ENCODE results near the gene AKAP12. TPM values are rescaled to one million over a fixed set of nuclear protein-coding genes. Genes with fewer than 3 reads are reported as not detected.

AKAP12 gene
- total and polyA plus RNA-seq, 2 donors from 2014 or later: 10.2 to 84.6 TPM

DNA sequence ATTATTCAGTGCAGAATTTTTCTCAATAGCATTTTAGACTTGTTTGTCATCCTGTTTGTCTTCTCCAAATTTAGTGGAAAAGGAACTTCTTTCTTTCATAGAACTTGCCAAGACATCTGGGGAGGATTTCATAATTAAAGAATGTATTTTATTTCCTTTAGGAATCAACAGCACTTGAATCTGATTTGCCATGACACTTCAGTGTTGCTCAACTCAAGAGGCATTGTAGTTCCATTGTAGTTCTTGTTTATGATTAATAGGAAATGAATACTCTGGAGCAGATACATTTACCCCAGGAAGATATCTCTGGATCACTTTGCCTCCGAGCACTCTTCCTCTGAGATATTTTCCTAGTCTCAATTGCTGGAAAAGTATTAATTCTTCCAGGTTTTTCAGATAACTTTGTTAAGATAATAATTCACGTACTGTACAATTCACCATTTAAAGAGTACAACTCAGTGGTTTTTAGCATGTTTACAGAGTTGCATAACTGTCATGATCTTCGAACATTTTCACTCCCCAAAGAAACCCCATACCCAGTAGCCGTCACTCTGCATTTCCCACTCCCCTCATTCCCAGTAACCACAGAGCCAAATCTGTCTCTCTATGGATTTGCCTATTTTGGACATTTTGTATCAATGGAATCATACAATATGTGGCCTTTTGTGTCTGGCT is 29.7 kb downstream of the AKAP12 start:
- FAIRE-seq (no peak), DNase-seq (no peak)
- intact Hi-C loops (cut with DNase I): no loop called here
- H3K36me3 ChIP-seq (ENCODE audit: control insufficient read depth in 2 of 3, insufficient read depth in 3 of 3, low read length in 3 of 3): no peaks in the 10 kb centered on the region
- H3K9ac ChIP-seq (ENCODE audit: low read length in 3 of 3): no peak overlapping the region
- no peaks in the 10 kb centered on the region for H3K27me3 ChIP-seq (ENCODE audit: control insufficient read depth, insufficient read depth, low read length)
- H3K9me3 ChIP-seq (ENCODE audit: control insufficient read depth in 2 of 3, insufficient read depth in 1 of 3, low read length in 3 of 3): no peaks in the 10 kb centered on the region
- TF ChIP-seq, protein P1, sequence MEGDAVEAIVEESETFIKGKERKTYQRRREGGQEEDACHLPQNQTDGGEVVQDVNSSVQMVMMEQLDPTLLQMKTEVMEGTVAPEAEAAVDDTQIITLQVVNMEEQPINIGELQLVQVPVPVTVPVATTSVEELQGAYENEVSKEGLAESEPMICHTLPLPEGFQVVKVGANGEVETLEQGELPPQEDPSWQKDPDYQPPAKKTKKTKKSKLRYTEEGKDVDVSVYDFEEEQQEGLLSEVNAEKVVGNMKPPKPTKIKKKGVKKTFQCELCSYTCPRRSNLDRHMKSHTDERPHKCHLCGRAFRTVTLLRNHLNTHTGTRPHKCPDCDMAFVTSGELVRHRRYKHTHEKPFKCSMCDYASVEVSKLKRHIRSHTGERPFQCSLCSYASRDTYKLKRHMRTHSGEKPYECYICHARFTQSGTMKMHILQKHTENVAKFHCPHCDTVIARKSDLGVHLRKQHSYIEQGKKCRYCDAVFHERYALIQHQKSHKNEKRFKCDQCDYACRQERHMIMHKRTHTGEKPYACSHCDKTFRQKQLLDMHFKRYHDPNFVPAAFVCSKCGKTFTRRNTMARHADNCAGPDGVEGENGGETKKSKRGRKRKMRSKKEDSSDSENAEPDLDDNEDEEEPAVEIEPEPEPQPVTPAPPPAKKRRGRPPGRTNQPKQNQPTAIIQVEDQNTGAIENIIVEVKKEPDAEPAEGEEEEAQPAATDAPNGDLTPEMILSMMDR (IDR thresholded peaks at IDR 0.05; ENCODE audit: borderline replicate concordance, extremely low read depth, insufficient read depth): no peak
- no peak overlapping the region for H3K27ac ChIP-seq (ENCODE audit: low read depth in 2 of 2, low read length in 2 of 2)
- no peaks in the 10 kb centered on the region for H3K4me1 ChIP-seq (ENCODE audit: control insufficient read depth in 2 of 3, insufficient read depth in 2 of 3, low read depth in 1 of 3, low read length in 3 of 3)
- H3K4me3 ChIP-seq (ENCODE audit: low read length in 3 of 3): no peak overlapping the region

DNA sequence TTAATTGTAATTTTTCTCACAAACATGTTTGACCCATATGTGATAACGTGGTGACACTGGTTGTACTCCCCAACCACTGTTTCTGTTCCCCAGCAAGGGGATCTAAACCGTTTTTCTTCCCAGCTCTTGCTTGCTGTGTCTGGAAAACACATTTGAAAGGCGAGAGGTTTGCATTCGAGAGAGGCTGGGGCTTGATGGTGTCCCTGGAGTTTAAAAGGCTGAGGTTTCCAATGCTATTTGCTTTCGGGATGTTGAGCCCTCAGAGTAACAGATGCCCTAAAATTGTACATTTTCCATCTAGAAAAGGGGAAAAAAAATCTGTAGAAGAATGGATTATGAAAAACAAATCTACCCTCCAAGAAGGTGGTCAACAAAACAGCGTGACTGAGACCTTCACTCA is 35.4 kb downstream of the AKAP12 start:
- no peaks in the 10 kb centered on the region for H3K9me3 ChIP-seq (ENCODE audit: control insufficient read depth in 2 of 3, insufficient read depth in 1 of 3, low read length in 3 of 3)
- no peak overlapping the region for H3K27ac ChIP-seq (ENCODE audit: low read depth in 2 of 2, low read length in 2 of 2)
- FAIRE-seq: no peak
- intact Hi-C loops (cut with DNase I): no loop called here
- H3K4me3 ChIP-seq (ENCODE audit: low read length in 3 of 3): no peak overlapping the region
- H3K27me3 ChIP-seq (ENCODE audit: control insufficient read depth, insufficient read depth, low read length): no peaks in the 10 kb centered on the region
- H3K9ac ChIP-seq (ENCODE audit: low read length in 3 of 3): no peak overlapping the region
- TF ChIP-seq, protein P1 (IDR thresholded peaks at IDR 0.05; ENCODE audit: borderline replicate concordance, extremely low read depth, insufficient read depth): no peak
- H3K36me3 ChIP-seq (ENCODE audit: control insufficient read depth in 2 of 3, insufficient read depth in 3 of 3, low read length in 3 of 3): no peaks in the 10 kb centered on the region
- DNase-seq: no peak
- no peaks in the 10 kb centered on the region for H3K4me1 ChIP-seq (ENCODE audit: control insufficient read depth in 2 of 3, insufficient read depth in 2 of 3, low read depth in 1 of 3, low read length in 3 of 3)

- intact Hi-C loops (cut with DNase I): no loop called here
- no peaks in the 10 kb centered on the region for H3K27me3 ChIP-seq (ENCODE audit: control insufficient read depth, insufficient read depth, low read length)
- no peak for DNase-seq
- TF ChIP-seq, protein P1 (IDR thresholded peaks at IDR 0.05; ENCODE audit: borderline replicate concordance, extremely low read depth, insufficient read depth): no peak
- no peaks in the 10 kb centered on the region for H3K36me3 ChIP-seq (ENCODE audit: control insufficient read depth in 2 of 3, insufficient read depth in 3 of 3, low read length in 3 of 3)
- no peak overlapping the region for H3K9ac ChIP-seq (ENCODE audit: low read length in 3 of 3)
- H3K4me3 ChIP-seq (ENCODE audit: low read length in 3 of 3): no peak overlapping the region
- H3K4me1 ChIP-seq (ENCODE audit: control insufficient read depth in 2 of 3, insufficient read depth in 2 of 3, low read depth in 1 of 3, low read length in 3 of 3): no peaks in the 10 kb centered on the region
- no peak overlapping the region for H3K27ac ChIP-seq (ENCODE audit: low read depth in 2 of 2, low read length in 2 of 2)
- FAIRE-seq: no peak
- no peaks in the 10 kb centered on the region for H3K9me3 ChIP-seq (ENCODE audit: control insufficient read depth in 2 of 3, insufficient read depth in 1 of 3, low read length in 3 of 3)
These were observed 35.8 kb downstream of the AKAP12 start for GRCh38 chr6:151275566-151275965.

Data from kidney (tissue), 14 donors.